ENCODE results near the gene PDE1A. TPM values are rescaled to one million over a fixed set of nuclear protein-coding genes. Genes with fewer than 3 reads are reported as not detected.

Gene PDE1A
- total RNA-seq, 1 donor from 2014 or later: not detected

- no peak for DNase-seq (ENCODE audit: low spot score)
- Mint-ChIP-seq H3K36me3 (ENCODE audit: low read depth) (no peaks in the 10 kb centered on the region), H3K4me3 (no peak overlapping the region), H3K4me1 (ENCODE audit: low read depth) (no peaks in the 10 kb centered on the region), H3K27ac (no peak overlapping the region), H3K9me3 (no peaks in the 10 kb centered on the region), H3K27me3 (ENCODE audit: insufficient read depth) (no peaks in the 10 kb centered on the region)
- intact Hi-C loops (cut with micrococcal nuclease): no loop called here
Observed at GRCh38 chr2:182321096-182321495, 105.7 kb downstream of the PDE1A start.

- Mint-ChIP-seq H3K27me3 (ENCODE audit: insufficient read depth) (no peaks in the 10 kb centered on the region), H3K4me1 (ENCODE audit: low read depth) (no peaks in the 10 kb centered on the region), H3K4me3 (no peak overlapping the region), H3K36me3 (ENCODE audit: low read depth) (no peaks in the 10 kb centered on the region), H3K9me3 (no peaks in the 10 kb centered on the region), H3K27ac (no peak overlapping the region)
- intact Hi-C loops (cut with micrococcal nuclease): no loop called here
- no peak for DNase-seq (ENCODE audit: low spot score)
Observed at GRCh38 chr2:182319556-182320505, 107.0 kb downstream of the PDE1A start.

GRCh38 chr2:182318466-182319220, 108.2 kb downstream of the PDE1A start:
- Mint-ChIP-seq H3K9me3 (no peaks in the 10 kb centered on the region), H3K4me1 (ENCODE audit: low read depth) (no peaks in the 10 kb centered on the region), H3K36me3 (ENCODE audit: low read depth) (no peaks in the 10 kb centered on the region), H3K27me3 (ENCODE audit: insufficient read depth) (no peaks in the 10 kb centered on the region), H3K4me3 (no peak overlapping the region), H3K27ac (no peak overlapping the region)
- no peak for DNase-seq (ENCODE audit: low spot score)
- intact Hi-C loops (cut with micrococcal nuclease): no loop called here

- Mint-ChIP-seq H3K4me3 (no peak overlapping the region), H3K27me3 (ENCODE audit: insufficient read depth) (no peaks in the 10 kb centered on the region), H3K4me1 (ENCODE audit: low read depth) (no peaks in the 10 kb centered on the region), H3K27ac (no peak overlapping the region), H3K9me3 (no peaks in the 10 kb centered on the region), H3K36me3 (ENCODE audit: low read depth) (no peaks in the 10 kb centered on the region)
- no peak for DNase-seq (ENCODE audit: low spot score)
- intact Hi-C loops (cut with micrococcal nuclease): no loop called here
Observed at GRCh38 chr2:182316950-182317349, 109.9 kb downstream of the PDE1A start.

GRCh38 chr2:182302972-182303371, 123.9 kb downstream of the PDE1A start:
- DNase-seq (ENCODE audit: low spot score): no peak
- Mint-ChIP-seq H3K9me3 (no peaks in the 10 kb centered on the region), H3K27ac (no peak overlapping the region), H3K36me3 (ENCODE audit: low read depth) (no peaks in the 10 kb centered on the region), H3K4me1 (ENCODE audit: low read depth) (no peaks in the 10 kb centered on the region), H3K4me3 (no peak overlapping the region), H3K27me3 (ENCODE audit: insufficient read depth) (no peaks in the 10 kb centered on the region)
- intact Hi-C loops (cut with micrococcal nuclease): no loop called here

- DNase-seq (ENCODE audit: low spot score): no peak
- Mint-ChIP-seq H3K9me3 (no peaks in the 10 kb centered on the region), H3K27ac (no peak overlapping the region), H3K4me3 (no peak overlapping the region), H3K36me3 (ENCODE audit: low read depth) (no peaks in the 10 kb centered on the region), H3K27me3 (ENCODE audit: insufficient read depth) (no peaks in the 10 kb centered on the region), H3K4me1 (ENCODE audit: low read depth) (no peaks in the 10 kb centered on the region)
- intact Hi-C loops (cut with micrococcal nuclease): no loop called here
Observed at GRCh38 chr2:182302174-182302573, 124.7 kb downstream of the PDE1A start.

- no peak for DNase-seq (ENCODE audit: low spot score)
- no peaks in the 10 kb centered on the region for H3K9me3 Mint-ChIP-seq
- no peaks in the 10 kb centered on the region for H3K36me3 Mint-ChIP-seq (ENCODE audit: low read depth)
- H3K27ac Mint-ChIP-seq: no peak overlapping the region
- H3K4me3 Mint-ChIP-seq: no peak overlapping the region
- no peaks in the 10 kb centered on the region for H3K27me3 Mint-ChIP-seq (ENCODE audit: insufficient read depth)
- H3K4me1 Mint-ChIP-seq (ENCODE audit: low read depth): no peaks in the 10 kb centered on the region
- intact Hi-C loops (cut with micrococcal nuclease): no loop called here
Observed at GRCh38 chr2:182301093-182301492, 125.7 kb downstream of the PDE1A start.

- no peak overlapping the region for H3K4me3 Mint-ChIP-seq
- DNase-seq (ENCODE audit: low spot score): no peak
- H3K9me3 Mint-ChIP-seq: no peaks in the 10 kb centered on the region
- intact Hi-C loops (cut with micrococcal nuclease): no loop called here
- no peaks in the 10 kb centered on the region for H3K4me1 Mint-ChIP-seq (ENCODE audit: low read depth)
- H3K27me3 Mint-ChIP-seq (ENCODE audit: insufficient read depth): no peaks in the 10 kb centered on the region
- no peak overlapping the region for H3K27ac Mint-ChIP-seq
- no peaks in the 10 kb centered on the region for H3K36me3 Mint-ChIP-seq (ENCODE audit: low read depth)
Observed at GRCh38 chr2:182300608-182301007, 126.2 kb downstream of the PDE1A start.

- intact Hi-C loops (cut with micrococcal nuclease): no loop called here
- no peaks in the 10 kb centered on the region for H3K4me1 Mint-ChIP-seq (ENCODE audit: low read depth)
- H3K27me3 Mint-ChIP-seq (ENCODE audit: insufficient read depth): no peaks in the 10 kb centered on the region
Observed at GRCh38 chr2:182299632-182300031, 127.2 kb downstream of the PDE1A start.

GRCh38 chr2:182298456-182298855, 128.4 kb downstream of the PDE1A start:
- Mint-ChIP-seq H3K4me3 (no peak overlapping the region), H3K9me3 (no peaks in the 10 kb centered on the region), H3K36me3 (ENCODE audit: low read depth) (no peaks in the 10 kb centered on the region), H3K27ac (no peak overlapping the region), H3K4me1 (ENCODE audit: low read depth) (no peaks in the 10 kb centered on the region), H3K27me3 (ENCODE audit: insufficient read depth) (no peaks in the 10 kb centered on the region)
- no peak for DNase-seq (ENCODE audit: low spot score)
- intact Hi-C loops (cut with micrococcal nuclease): no loop called here

More at GRCh38 chr2:182299632-182300031, 127.2 kb downstream of the PDE1A start:
- DNase-seq (ENCODE audit: low spot score): no peak
- H3K36me3 Mint-ChIP-seq (ENCODE audit: low read depth): no peaks in the 10 kb centered on the region
- no peaks in the 10 kb centered on the region for H3K9me3 Mint-ChIP-seq
- H3K4me3 Mint-ChIP-seq: no peak overlapping the region
- no peak overlapping the region for H3K27ac Mint-ChIP-seq

GRCh38 chr2:182291296-182291695, 135.5 kb downstream of the PDE1A start:
- Mint-ChIP-seq H3K27me3 (ENCODE audit: insufficient read depth) (no peaks in the 10 kb centered on the region), H3K4me3 (no peak overlapping the region), H3K9me3 (no peaks in the 10 kb centered on the region), H3K27ac (no peak overlapping the region), H3K36me3 (ENCODE audit: low read depth) (no peaks in the 10 kb centered on the region), H3K4me1 (ENCODE audit: low read depth) (no peaks in the 10 kb centered on the region)
- intact Hi-C loops (cut with micrococcal nuclease): no loop called here
- no peak for DNase-seq (ENCODE audit: low spot score)

GRCh38 chr2:182283512-182283911, 143.3 kb downstream of the PDE1A start:
- DNase-seq (ENCODE audit: low spot score): no peak
- Mint-ChIP-seq H3K4me3 (no peak overlapping the region), H3K36me3 (ENCODE audit: low read depth) (no peaks in the 10 kb centered on the region), H3K27me3 (ENCODE audit: insufficient read depth) (no peaks in the 10 kb centered on the region), H3K4me1 (ENCODE audit: low read depth) (no peaks in the 10 kb centered on the region), H3K9me3 (no peaks in the 10 kb centered on the region), H3K27ac (no peak overlapping the region)
- intact Hi-C loops (cut with micrococcal nuclease): no loop called here

GRCh38 chr2:182281276-182281675, 145.6 kb downstream of the PDE1A start:
- no peak overlapping the region for H3K27ac Mint-ChIP-seq
- intact Hi-C loops (cut with micrococcal nuclease): no loop called here
- H3K27me3 Mint-ChIP-seq (ENCODE audit: insufficient read depth): no peaks in the 10 kb centered on the region

More at GRCh38 chr2:182281276-182281675, 145.6 kb downstream of the PDE1A start:
- H3K9me3 Mint-ChIP-seq: peaks cover 12% of the 10 kb centered on the region
- H3K4me3 Mint-ChIP-seq: no peak overlapping the region
- no peaks in the 10 kb centered on the region for H3K4me1 Mint-ChIP-seq (ENCODE audit: low read depth)
- DNase-seq (ENCODE audit: low spot score): no peak
- no peaks in the 10 kb centered on the region for H3K36me3 Mint-ChIP-seq (ENCODE audit: low read depth)

Measured in activated T-helper 1 cell treated with anti-CD3 and anti-CD28 coated beads, Interleukin-12 subunit alpha, Interleukin-12 subunit beta, Interleukin-2, Interleukin-4 antibody, amounts not matched to agents 30 ng/mL and 10 ng/mL and 1 ng/mL, durations not matched to agents 14 hours and 24 hours and 36 hours (primary cell).